NCI-H748 (cell line): ENCODE data around the gene BLOC1S1.

Experiments
- DNase-seq: peaks from one replicate; lab custom pipeline; 2025; ENCODE audit not compliant: unreplicated experiment; lab: John Stamatoyannopoulos, UW

BLOC1S1 gene

GRCh38 chr12:55708695-55709233, 7.1 kb upstream of the BLOC1S1 start:
- DNase-seq: no peak

- no peak for DNase-seq
Measured at GRCh38 chr12:55711786-55712553, 3.9 kb upstream of the BLOC1S1 start.

GRCh38 chr12:55712700-55713415, 3.0 kb upstream of the BLOC1S1 start:
- no peak for DNase-seq

- no peak for DNase-seq
Measured at GRCh38 chr12:55713721-55714120, 2.1 kb upstream of the BLOC1S1 start.

GRCh38 chr12:55715169-55715764, 579 bp upstream of the BLOC1S1 start:
- DNase-seq: no peak

- no peak for DNase-seq
Measured at GRCh38 chr12:55716582-55716957, 724 bp downstream of the BLOC1S1 start.

- no peak for DNase-seq
Measured at GRCh38 chr12:55717011-55718007, 1.5 kb downstream of the BLOC1S1 start.

- no peak for DNase-seq
Measured at GRCh38 chr12:55718015-55718414, 2.2 kb downstream of the BLOC1S1 start.

GRCh38 chr12:55718624-55719275, 2.9 kb downstream of the BLOC1S1 start:
- DNase-seq: no peak

GRCh38 chr12:55719371-55719770, 3.5 kb downstream of the BLOC1S1 start:
- DNase-seq: no peak

GRCh38 chr12:55720071-55720564, 4.3 kb downstream of the BLOC1S1 start, which contains the start of gene RDH5:
TSS of gene RDH5 (plus strand) at chr12:55720393. CDS start at chr12:55721185, 792 bp downstream.
- DNase-seq: no peak

GRCh38 chr12:55720894-55721444, 5.1 kb downstream of the BLOC1S1 start:
- DNase-seq: peak; percentile 52

- no peak for DNase-seq
Measured at GRCh38 chr12:55721601-55722213, 5.9 kb downstream of the BLOC1S1 start.

GRCh38 chr12:55722948-55723347, 7.1 kb downstream of the BLOC1S1 start:
- no peak for DNase-seq

GRCh38 chr12:55723516-55724225, 7.8 kb downstream of the BLOC1S1 start:
- DNase-seq: no peak

- DNase-seq: peak; percentile 59
Measured at GRCh38 chr12:55724226-55724939, 8.5 kb downstream of the BLOC1S1 start.

- no peak for DNase-seq
Measured at GRCh38 chr12:55724940-55725309, 9.1 kb downstream of the BLOC1S1 start.

- no peak for DNase-seq
Measured at GRCh38 chr12:55725556-55725955, 9.7 kb downstream of the BLOC1S1 start.
